Endothelial cell of umbilical vein (primary cell): ENCODE measurements around the gene SGCE. TPM values are rescaled to one million over a fixed set of nuclear protein-coding genes. Genes with fewer than 3 reads are reported as not detected.

Experiments
- BruUV-seq: library from RNA; stranded (reverse); fragments of 400-500 nt; replicated peaks from 2 replicates; lab custom pipeline; 2021; lab: Mats Ljungman, UMichigan
- CTCF ChIA-PET: fragments of 300-600, 350-600 bp; sonication (Branson Sonifier 250); formaldehyde crosslinking; loops from one replicate; lab custom pipeline; 2021; ENCODE audit warnings: antibody characterized with exemption, inconsistent platforms; lab: Charles Lee
- POLR2A ChIA-PET: fragments of 300-600, 350-600 bp; sonication (Branson Sonifier 250); formaldehyde crosslinking; loops from one replicate; lab custom pipeline; 2021; ENCODE audit warnings: antibody characterized with exemption, inconsistent platforms; lab: Charles Lee
- DNase-seq: peaks from one replicate; pipeline ENCODE4 v3.0.0-alpha.2; 2011; ENCODE audit warnings: low read depth, low spot score
- FAIRE-seq: peaks from 2 replicates; lab custom pipeline; 2011; peaks lifted over from hg19 to GRCh38; lab: Jason Lieb, UNC
- H2AFZ ChIP-seq: 2 replicates; pipeline ENCODE4 v1.6.0; 2012; ENCODE audit warnings: low read depth, low read length, control low read depth, inconsistent platforms
- H3K27ac ChIP-seq: 2 replicates; pipeline ENCODE4 v1.5.1; 2011; ENCODE audit warnings: low read depth, mild to moderate bottlenecking, control low read depth, low read length, moderate library complexity; ENCODE audit not compliant: insufficient read depth
- H3K27me3 ChIP-seq, 2 experiments: 2 replicates each; pipeline versions ENCODE4 v1.6.0 to v1.6.1; 2011; ENCODE audit warnings: low read length in 2 of 2, mixed read lengths in 1 of 2; ENCODE audit not compliant: control insufficient read depth in 2 of 2, insufficient read depth in 2 of 2
- H3K36me3 ChIP-seq, 2 experiments: 2 replicates in 1 of 2; 3 replicates in 1 of 2; pipeline ENCODE4 v1.5.1; 2011; ENCODE audit warnings: low read length in 2 of 2, mild to moderate bottlenecking in 1 of 2, moderate library complexity in 1 of 2; ENCODE audit not compliant: control insufficient read depth in 2 of 2, insufficient read depth in 2 of 2; ENCODE audit errors: extremely low read depth in 1 of 2
- H3K4me1 ChIP-seq: 3 replicates; pipeline ENCODE4 v1.5.1; 2011; ENCODE audit warnings: mild to moderate bottlenecking, low read length; ENCODE audit not compliant: control insufficient read depth, insufficient read depth; ENCODE audit errors: extremely low read depth
- H3K4me2 ChIP-seq: 2 replicates; pipeline ENCODE4 v1.6.1; 2011; ENCODE audit warnings: low read length, control low read depth, mixed read lengths; ENCODE audit not compliant: insufficient read depth
- H3K4me3 ChIP-seq, 3 experiments: fragments of 200-600 bp in 1 of 3; sonication (generic), shearing (Covaris generic) in 1 of 3; replicated peaks in 1 of 3; 2 replicates each; pipeline ENCODE4 v1.5.1; 2011 to 2016; ENCODE audit warnings: control low read depth in 3 of 3, low read length in 3 of 3, mild to moderate bottlenecking in 2 of 3, inconsistent platforms in 1 of 3, low read depth in 1 of 3, moderate library complexity in 1 of 3; ENCODE audit not compliant: insufficient read depth in 1 of 3
- H3K79me2 ChIP-seq: 2 replicates; pipeline ENCODE4 v1.6.0; 2012; ENCODE audit warnings: low read length, inconsistent platforms; ENCODE audit not compliant: control insufficient read depth, insufficient read depth
- H3K9ac ChIP-seq: replicated peaks from 2 replicates; pipeline ENCODE3; 2011; ENCODE audit warnings: low read length, control low read depth; ENCODE audit not compliant: insufficient read depth; ENCODE audit errors: extremely low read depth
- H3K9me1 ChIP-seq: replicated peaks from 3 replicates; pipeline ENCODE4 v1.6.0; 2011; ENCODE audit warnings: mild to moderate bottlenecking, low read length; ENCODE audit not compliant: control insufficient read depth, insufficient read depth; ENCODE audit errors: extremely low read depth
- H3K9me3 ChIP-seq: replicated peaks from 2 replicates; pipeline ENCODE4 v1.5.1; 2012; ENCODE audit warnings: low read length, inconsistent platforms; ENCODE audit not compliant: control insufficient read depth, insufficient read depth
- H4K20me1 ChIP-seq: replicated peaks from 2 replicates; pipeline ENCODE3; 2011; ENCODE audit warnings: mild to moderate bottlenecking, low read length; ENCODE audit not compliant: control insufficient read depth, insufficient read depth; ENCODE audit errors: extremely low read depth
- EZH2 ChIP-seq: IDR thresholded peaks from 2 replicates; pipeline ENCODE4 v1.6.1; 2012; ENCODE audit warnings: borderline replicate concordance, low read depth, mild to moderate bottlenecking, moderate library complexity, low read length, inconsistent platforms; ENCODE audit not compliant: severe bottlenecking
- FOS ChIP-seq: IDR thresholded peaks from 2 replicates; pipeline ENCODE4 v1.6.1; 2011; ENCODE audit warnings: mild to moderate bottlenecking, low read length, moderate library complexity, borderline replicate concordance; ENCODE audit not compliant: insufficient read depth
- GATA2 ChIP-seq: IDR thresholded peaks from 2 replicates; pipeline ENCODE4 v1.7.0; 2011; ENCODE audit warnings: low read depth, mild to moderate bottlenecking, moderate library complexity, mixed read lengths, low read length; ENCODE audit not compliant: insufficient read length, insufficient read depth
- JUN ChIP-seq: IDR thresholded peaks from 2 replicates; pipeline ENCODE4 v1.6.1; 2011; ENCODE audit warnings: borderline replicate concordance, low read depth; ENCODE audit not compliant: insufficient read length, insufficient read depth
- MAX ChIP-seq: IDR thresholded peaks from 2 replicates; pipeline ENCODE4 v1.6.1; 2011; ENCODE audit not compliant: insufficient read depth, insufficient read length
- MYC ChIP-seq: IDR thresholded peaks from one replicate; pipeline ENCODE4 v1.6.1; 2011; ENCODE audit warnings: mild to moderate bottlenecking, low read depth, low read length
- POLR2A ChIP-seq: IDR thresholded peaks from 2 replicates; pipeline ENCODE4 v1.6.1; 2012; ENCODE audit warnings: low read depth, mild to moderate bottlenecking, control low read depth, low read length
- POLR2AphosphoS5 ChIP-seq: IDR thresholded peaks from 2 replicates; pipeline ENCODE4 v1.6.1; 2012; ENCODE audit warnings: low read depth, mild to moderate bottlenecking, control low read depth, low read length, moderate library complexity; ENCODE audit not compliant: insufficient read depth
- dilution Hi-C: fragments of 300-500 bp; cut with MboI; formaldehyde crosslinking; loops from one replicate; pipeline ENCODE4 v1.15.0; 2019; ENCODE audit warnings: low sequenced_read_pairs; ENCODE audit not compliant: extremely low pct_ligation_motif_present
- intact Hi-C: fragments of 100-400 bp; cut with micrococcal nuclease; formaldehyde crosslinking; loops from one replicate; pipeline ENCODE4 v1.10.0; 2022
- polyA plus RNA-seq, 4 experiments: library from polyadenylated mRNA; depleted of rRNA in 3 of 4; stranded (reverse) in 3 of 4; unstranded in 1 of 4; fragments of >200 nt; gene quantifications; 2 replicates each; pipeline versions ENCODE4 v1.2.1 to v1.2.3, GENCODE V29; 2011 to 2012; ENCODE audit warnings: missing spikeins in 1 of 4
- total RNA-seq: library from RNA; stranded (reverse); gene quantifications from 2 replicates; pipeline ENCODE4 v1.2.3, GENCODE V29; 2021
- TF ChIP-seq, protein P1 (sequence below), 2 donors: IDR thresholded peaks; 1 replicate in 1 of 2; 2 replicates in 1 of 2; pipeline ENCODE4 v1.5.1; 2011; ENCODE audit warnings: low read length in 2 of 2, mild to moderate bottlenecking in 2 of 2, moderate library complexity in 2 of 2, control low read depth in 1 of 2, inconsistent platforms in 1 of 2, low read depth in 1 of 2; ENCODE audit not compliant: insufficient read depth in 1 of 2; ENCODE audit errors: extremely low read depth in 1 of 2

Gene SGCE
- total and polyA plus RNA-seq, 2 donors (not counting 3 experiments of a cell fraction or from before 2014, with no cell fraction given), result 46.8 to 53.3 TPM

DNA sequence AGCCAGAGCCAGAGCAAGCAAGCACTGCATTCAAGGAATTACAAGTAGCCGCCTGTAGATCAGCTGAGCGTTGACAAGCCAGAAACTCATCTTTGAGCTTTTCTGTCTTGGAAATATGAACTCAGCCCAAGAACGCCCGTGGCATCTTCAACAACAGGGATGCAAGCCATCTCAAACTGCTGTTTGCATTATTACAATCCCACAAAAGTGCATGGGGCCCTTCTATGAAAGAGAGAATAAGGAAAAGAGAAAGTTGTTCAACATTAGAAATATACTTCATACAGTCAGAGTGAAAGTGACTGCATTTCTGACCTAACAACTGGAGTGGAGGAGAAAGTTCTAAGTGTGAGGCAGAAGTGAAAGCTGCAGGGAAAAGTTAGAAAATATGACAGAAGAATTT is 6.5 kb downstream of the SGCE start:
- Histone ChIP-seq H2AFZ (no peak overlapping the region), H3K9me3 (no peaks in the 10 kb centered on the region), H3K4me3 (no peak overlapping the region), H4K20me1 (no peaks in the 10 kb centered on the region), H3K4me1 (peaks cover 2% of the 10 kb centered on the region), H3K27me3 (no peaks in the 10 kb centered on the region), H3K9ac (no peak overlapping the region), H3K79me2 (no peaks in the 10 kb centered on the region), H3K36me3 (no peaks in the 10 kb centered on the region), H3K27ac (no peak overlapping the region), H3K4me2 (no peak overlapping the region), H3K9me1 (no peaks in the 10 kb centered on the region)
- dilution Hi-C loops (no loop called here), intact Hi-C loops (loop anchor here (10.0 kb wide), 1 partner anchor 545 kb away; no protein-coding TSS in a partner anchor)
- ChIA-PET CTCF (interaction anchor here (1.1 to 2.1 kb wide), 5 partner anchors 10 to 212 kb away, joined by 3 to 7 read pairs (median 4); no protein-coding TSS in a partner anchor), POLR2A (no interaction called here)
- no peak for FAIRE-seq
- no TSS peak for BruUV-seq
- DNase-seq, result no peak
- TF ChIP-seq JUN, result no peak
- no peak for TF ChIP-seq GATA2
- TF ChIP-seq POLR2A, result no peak
- TF ChIP-seq POLR2AphosphoS5, result no peak
- TF ChIP-seq FOS, result no peak
- TF ChIP-seq, protein P1, sequence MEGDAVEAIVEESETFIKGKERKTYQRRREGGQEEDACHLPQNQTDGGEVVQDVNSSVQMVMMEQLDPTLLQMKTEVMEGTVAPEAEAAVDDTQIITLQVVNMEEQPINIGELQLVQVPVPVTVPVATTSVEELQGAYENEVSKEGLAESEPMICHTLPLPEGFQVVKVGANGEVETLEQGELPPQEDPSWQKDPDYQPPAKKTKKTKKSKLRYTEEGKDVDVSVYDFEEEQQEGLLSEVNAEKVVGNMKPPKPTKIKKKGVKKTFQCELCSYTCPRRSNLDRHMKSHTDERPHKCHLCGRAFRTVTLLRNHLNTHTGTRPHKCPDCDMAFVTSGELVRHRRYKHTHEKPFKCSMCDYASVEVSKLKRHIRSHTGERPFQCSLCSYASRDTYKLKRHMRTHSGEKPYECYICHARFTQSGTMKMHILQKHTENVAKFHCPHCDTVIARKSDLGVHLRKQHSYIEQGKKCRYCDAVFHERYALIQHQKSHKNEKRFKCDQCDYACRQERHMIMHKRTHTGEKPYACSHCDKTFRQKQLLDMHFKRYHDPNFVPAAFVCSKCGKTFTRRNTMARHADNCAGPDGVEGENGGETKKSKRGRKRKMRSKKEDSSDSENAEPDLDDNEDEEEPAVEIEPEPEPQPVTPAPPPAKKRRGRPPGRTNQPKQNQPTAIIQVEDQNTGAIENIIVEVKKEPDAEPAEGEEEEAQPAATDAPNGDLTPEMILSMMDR (IDR thresholded peaks at IDR 0.05; ENCODE audit: extremely low read depth in 1 of 2, insufficient read depth in 1 of 2, low read depth in 1 of 2, low read length in 2 of 2), result no peak
- TF ChIP-seq EZH2, result no peak
- no peak for TF ChIP-seq MYC
- TF ChIP-seq MAX, result no peak
